WTC11 (cell line): Measurements from ENCODE around the gene NLRP3. TPM values are rescaled to one million over a fixed set of nuclear protein-coding genes. Genes with fewer than 3 reads are reported as not detected.
A peak's percentile ranks its signal among the peaks of the same experiment; 100 is the strongest.

Source experiments
- ATAC-seq: fragments of 200-7000 bp; cut with Tn5 transposase; 2 replicates; pipeline ENCODE4 v1.10.0; 2021; ENCODE audit warnings: mild to moderate bottlenecking, moderate library complexity
- CTCF ChIA-PET: fragments of 300-600 bp; sonication (Branson Sonifier 250); formaldehyde crosslinking; loops from one replicate; lab custom pipeline; 2021; ENCODE audit warnings: antibody characterized with exemption; lab: Charles Lee
- POLR2A ChIA-PET: fragments of 350-600 bp; sonication (Branson Sonifier 250); formaldehyde crosslinking; loops from one replicate; lab custom pipeline; 2021; ENCODE audit warnings: antibody characterized with exemption; lab: Charles Lee
- DNase-seq: peaks from one replicate; pipeline ENCODE4 v3.0.0; 2021; ENCODE audit warnings: low spot score
- H3K27ac Mint-ChIP-seq: 2 replicates; pipeline ENCODE4 v1.8.0; 2021; ENCODE audit warnings: mixed read lengths
- H3K27me3 Mint-ChIP-seq: 2 replicates; pipeline ENCODE4 v1.8.0; 2021; ENCODE audit warnings: low read depth, mild to moderate bottlenecking, moderate library complexity, mixed read lengths
- H3K36me3 Mint-ChIP-seq: 2 replicates; pipeline ENCODE4 v1.8.0; 2021; ENCODE audit warnings: mixed read lengths
- H3K4me1 Mint-ChIP-seq: 2 replicates; pipeline ENCODE4 v1.8.0; 2022; ENCODE audit warnings: mixed read lengths
- H3K4me3 Mint-ChIP-seq: 2 replicates; pipeline ENCODE4 v1.8.0; 2021; ENCODE audit warnings: mild to moderate bottlenecking, moderate library complexity, mixed read lengths
- H3K9me3 Mint-ChIP-seq: 2 replicates; pipeline ENCODE4 v1.8.0; 2021; ENCODE audit warnings: mixed read lengths
- ATF1 ChIP-seq: sonication (generic); formaldehyde crosslinking; IDR thresholded peaks from 2 replicates; pipeline ENCODE4 v1.8.1; 2023; ENCODE audit warnings: mild to moderate bottlenecking, moderate library complexity, missing genetic modification reagents
- FOXK1 ChIP-seq: sonication (generic); formaldehyde crosslinking; IDR thresholded peaks from 2 replicates; pipeline ENCODE4 v1.8.0; 2022; ENCODE audit warnings: mild to moderate bottlenecking, moderate library complexity, missing genetic modification reagents
- FOXP1 ChIP-seq: sonication (generic); formaldehyde crosslinking; IDR thresholded peaks from 2 replicates; pipeline ENCODE4 v1.8.0; 2022; ENCODE audit warnings: missing genetic modification reagents, mild to moderate bottlenecking, moderate library complexity, borderline replicate concordance
- HMGXB4 ChIP-seq: sonication (generic); formaldehyde crosslinking; IDR thresholded peaks from 2 replicates; pipeline ENCODE4 v1.8.1; 2023; ENCODE audit warnings: mild to moderate bottlenecking, moderate library complexity, missing genetic modification reagents
- MLX ChIP-seq: sonication (generic); formaldehyde crosslinking; IDR thresholded peaks from 2 replicates; pipeline ENCODE4 v1.8.1; 2023; ENCODE audit warnings: mild to moderate bottlenecking, missing genetic modification reagents, moderate library complexity
- ZBTB43 ChIP-seq: sonication (generic); formaldehyde crosslinking; IDR thresholded peaks from 2 replicates; pipeline ENCODE4 v1.8.1; 2023; ENCODE audit warnings: mild to moderate bottlenecking, missing genetic modification reagents
- ZNF317 ChIP-seq: sonication (generic); formaldehyde crosslinking; IDR thresholded peaks from 2 replicates; pipeline ENCODE4 v1.8.1; 2023; ENCODE audit warnings: low read depth, mild to moderate bottlenecking, moderate library complexity, missing genetic modification reagents, borderline replicate concordance
- total RNA-seq: library from RNA; stranded (reverse); gene quantifications from 3 replicates; pipeline ENCODE4 v1.2.3, GENCODE V29; 2021
- TF ChIP-seq, protein P1 (sequence below): sonication (generic); formaldehyde crosslinking; conservative IDR thresholded peaks from 2 replicates; pipeline ENCODE4 v1.8.1; 2023; ENCODE audit warnings: mild to moderate bottlenecking, low read depth, missing genetic modification reagents, moderate library complexity
- TF ChIP-seq, protein P2 (sequence below): sonication (generic); formaldehyde crosslinking; IDR thresholded peaks from 2 replicates; pipeline ENCODE4 v1.8.0; 2022; ENCODE audit warnings: mild to moderate bottlenecking, missing genetic modification reagents
- TF ChIP-seq, protein P3 (sequence below): sonication (generic); formaldehyde crosslinking; IDR thresholded peaks from 2 replicates; pipeline ENCODE4 v1.8.0; 2022; ENCODE audit warnings: missing genetic modification reagents

The NLRP3 gene
- total RNA-seq, 1 experiment from 2014 or later = 0.11 TPM

- ChIA-PET CTCF (interaction anchor here (1.1 to 2.1 kb wide), 2 partner anchors 10 to 78 kb away, joined by 3 to 12 read pairs; no protein-coding TSS in a partner anchor), POLR2A (no interaction called here)
- H3K36me3 Mint-ChIP-seq = no peaks in the 10 kb centered on the region
- TF ChIP-seq MLX (CRISPR knock-in tag) (no peak), FOXP1 (CRISPR knock-in tag) (0 out of 2 replicates have a peak, but pooled peaks have one; percentile 20)
- H3K27me3 Mint-ChIP-seq = peaks cover 2% of the 10 kb centered on the region; the same call in 1 of the 2 replicates
- H3K4me3 Mint-ChIP-seq = no peak overlapping the region
- no peak overlapping the region for H3K27ac Mint-ChIP-seq
- H3K9me3 Mint-ChIP-seq = no peaks in the 10 kb centered on the region
- DNase-seq (no peak), ATAC-seq (no peak)
- peaks cover 17% of the 10 kb centered on the region for H3K4me1 Mint-ChIP-seq
Observed at GRCh38 chr1:247451388-247452010, 35.5 kb downstream of the NLRP3 start.

DNA sequence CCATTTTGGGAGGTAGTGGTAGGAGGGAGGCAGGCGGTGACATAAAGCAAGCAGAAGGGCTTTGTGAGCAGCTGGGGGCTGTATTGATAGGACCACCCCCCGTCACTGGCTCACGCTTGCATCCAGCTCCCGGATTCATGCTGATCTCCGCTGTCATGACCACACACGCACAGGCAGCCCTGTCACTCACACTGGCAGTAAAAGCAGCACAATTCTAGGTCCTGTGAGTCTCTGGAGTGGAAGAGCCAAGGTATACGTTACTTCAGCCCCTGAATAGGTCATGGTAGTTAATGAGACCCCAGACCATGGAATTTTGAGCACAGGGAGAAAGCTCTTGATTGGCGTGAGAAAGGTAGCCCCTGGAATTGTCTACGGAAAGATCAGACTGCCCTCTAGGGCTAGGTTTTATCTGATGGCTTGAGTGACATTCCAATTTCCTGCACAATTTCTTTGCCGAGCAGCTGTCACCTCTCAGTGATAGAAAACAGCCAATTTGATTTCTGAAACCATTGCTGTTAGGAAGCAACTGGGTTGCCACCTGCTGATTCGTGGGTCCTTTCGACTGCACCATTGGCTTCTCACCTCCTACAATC lies 36.6 kb downstream of the NLRP3 start:
- Mint-ChIP-seq H3K27me3 (peaks cover 2% of the 10 kb centered on the region; the same call in 1 of the 2 replicates), H3K4me3 (no peak overlapping the region)
- no peak for ATAC-seq
- CTCF ChIA-PET = interaction anchor here (0.5 to 2.1 kb wide), 5 partner anchors 11 to 79 kb away, joined by 3 to 12 read pairs (median 3); no protein-coding TSS in a partner anchor
- TF ChIP-seq, protein P1, sequence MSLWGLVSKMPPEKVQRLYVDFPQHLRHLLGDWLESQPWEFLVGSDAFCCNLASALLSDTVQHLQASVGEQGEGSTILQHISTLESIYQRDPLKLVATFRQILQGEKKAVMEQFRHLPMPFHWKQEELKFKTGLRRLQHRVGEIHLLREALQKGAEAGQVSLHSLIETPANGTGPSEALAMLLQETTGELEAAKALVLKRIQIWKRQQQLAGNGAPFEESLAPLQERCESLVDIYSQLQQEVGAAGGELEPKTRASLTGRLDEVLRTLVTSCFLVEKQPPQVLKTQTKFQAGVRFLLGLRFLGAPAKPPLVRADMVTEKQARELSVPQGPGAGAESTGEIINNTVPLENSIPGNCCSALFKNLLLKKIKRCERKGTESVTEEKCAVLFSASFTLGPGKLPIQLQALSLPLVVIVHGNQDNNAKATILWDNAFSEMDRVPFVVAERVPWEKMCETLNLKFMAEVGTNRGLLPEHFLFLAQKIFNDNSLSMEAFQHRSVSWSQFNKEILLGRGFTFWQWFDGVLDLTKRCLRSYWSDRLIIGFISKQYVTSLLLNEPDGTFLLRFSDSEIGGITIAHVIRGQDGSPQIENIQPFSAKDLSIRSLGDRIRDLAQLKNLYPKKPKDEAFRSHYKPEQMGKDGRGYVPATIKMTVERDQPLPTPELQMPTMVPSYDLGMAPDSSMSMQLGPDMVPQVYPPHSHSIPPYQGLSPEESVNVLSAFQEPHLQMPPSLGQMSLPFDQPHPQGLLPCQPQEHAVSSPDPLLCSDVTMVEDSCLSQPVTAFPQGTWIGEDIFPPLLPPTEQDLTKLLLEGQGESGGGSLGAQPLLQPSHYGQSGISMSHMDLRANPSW = no peak
- no peak for TF ChIP-seq HMGXB4
- TF ChIP-seq, all 79 proteins: peak for 0
- H3K9me3 Mint-ChIP-seq = no peaks in the 10 kb centered on the region
- POLR2A ChIA-PET = no interaction called here
- no peaks in the 10 kb centered on the region for H3K36me3 Mint-ChIP-seq
- H3K27ac Mint-ChIP-seq = no peak overlapping the region
- peaks cover 13% of the 10 kb centered on the region for H3K4me1 Mint-ChIP-seq
- DNase-seq = no peak

- DNase-seq (no peak), ATAC-seq (no peak)
- no peaks in the 10 kb centered on the region for H3K36me3 Mint-ChIP-seq
- H3K27me3 Mint-ChIP-seq = peaks cover 2% of the 10 kb centered on the region; the same call in 1 of the 2 replicates
- H3K4me3 Mint-ChIP-seq = no peak overlapping the region
- peaks cover 13% of the 10 kb centered on the region for H3K4me1 Mint-ChIP-seq
- TF ChIP-seq, protein P2, sequence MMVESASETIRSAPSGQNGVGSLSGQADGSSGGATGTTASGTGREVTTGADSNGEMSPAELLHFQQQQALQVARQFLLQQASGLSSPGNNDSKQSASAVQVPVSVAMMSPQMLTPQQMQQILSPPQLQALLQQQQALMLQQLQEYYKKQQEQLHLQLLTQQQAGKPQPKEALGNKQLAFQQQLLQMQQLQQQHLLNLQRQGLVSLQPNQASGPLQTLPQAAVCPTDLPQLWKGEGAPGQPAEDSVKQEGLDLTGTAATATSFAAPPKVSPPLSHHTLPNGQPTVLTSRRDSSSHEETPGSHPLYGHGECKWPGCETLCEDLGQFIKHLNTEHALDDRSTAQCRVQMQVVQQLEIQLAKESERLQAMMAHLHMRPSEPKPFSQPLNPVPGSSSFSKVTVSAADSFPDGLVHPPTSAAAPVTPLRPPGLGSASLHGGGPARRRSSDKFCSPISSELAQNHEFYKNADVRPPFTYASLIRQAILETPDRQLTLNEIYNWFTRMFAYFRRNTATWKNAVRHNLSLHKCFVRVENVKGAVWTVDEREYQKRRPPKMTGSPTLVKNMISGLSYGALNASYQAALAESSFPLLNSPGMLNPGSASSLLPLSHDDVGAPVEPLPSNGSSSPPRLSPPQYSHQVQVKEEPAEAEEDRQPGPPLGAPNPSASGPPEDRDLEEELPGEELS (CRISPR knock-in tag) = no peak
- TF ChIP-seq ZNF317 (CRISPR knock-in tag) = no peak
- TF ChIP-seq FOXK1 (CRISPR knock-in tag) = no peak
- TF ChIP-seq ZBTB43 = no peak
- no peak for TF ChIP-seq FOXP1 (CRISPR knock-in tag)
- TF ChIP-seq, protein P3, sequence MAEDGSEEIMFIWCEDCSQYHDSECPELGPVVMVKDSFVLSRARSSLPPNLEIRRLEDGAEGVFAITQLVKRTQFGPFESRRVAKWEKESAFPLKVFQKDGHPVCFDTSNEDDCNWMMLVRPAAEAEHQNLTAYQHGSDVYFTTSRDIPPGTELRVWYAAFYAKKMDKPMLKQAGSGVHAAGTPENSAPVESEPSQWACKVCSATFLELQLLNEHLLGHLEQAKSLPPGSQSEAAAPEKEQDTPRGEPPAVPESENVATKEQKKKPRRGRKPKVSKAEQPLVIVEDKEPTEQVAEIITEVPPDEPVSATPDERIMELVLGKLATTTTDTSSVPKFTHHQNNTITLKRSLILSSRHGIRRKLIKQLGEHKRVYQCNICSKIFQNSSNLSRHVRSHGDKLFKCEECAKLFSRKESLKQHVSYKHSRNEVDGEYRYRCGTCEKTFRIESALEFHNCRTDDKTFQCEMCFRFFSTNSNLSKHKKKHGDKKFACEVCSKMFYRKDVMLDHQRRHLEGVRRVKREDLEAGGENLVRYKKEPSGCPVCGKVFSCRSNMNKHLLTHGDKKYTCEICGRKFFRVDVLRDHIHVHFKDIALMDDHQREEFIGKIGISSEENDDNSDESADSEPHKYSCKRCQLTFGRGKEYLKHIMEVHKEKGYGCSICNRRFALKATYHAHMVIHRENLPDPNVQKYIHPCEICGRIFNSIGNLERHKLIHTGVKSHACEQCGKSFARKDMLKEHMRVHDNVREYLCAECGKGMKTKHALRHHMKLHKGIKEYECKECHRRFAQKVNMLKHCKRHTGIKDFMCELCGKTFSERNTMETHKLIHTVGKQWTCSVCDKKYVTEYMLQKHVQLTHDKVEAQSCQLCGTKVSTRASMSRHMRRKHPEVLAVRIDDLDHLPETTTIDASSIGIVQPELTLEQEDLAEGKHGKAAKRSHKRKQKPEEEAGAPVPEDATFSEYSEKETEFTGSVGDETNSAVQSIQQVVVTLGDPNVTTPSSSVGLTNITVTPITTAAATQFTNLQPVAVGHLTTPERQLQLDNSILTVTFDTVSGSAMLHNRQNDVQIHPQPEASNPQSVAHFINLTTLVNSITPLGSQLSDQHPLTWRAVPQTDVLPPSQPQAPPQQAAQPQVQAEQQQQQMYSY (CRISPR knock-in tag) = no peak
- TF ChIP-seq ATF1 (CRISPR knock-in tag) = no peak
- H3K27ac Mint-ChIP-seq = no peak overlapping the region
- H3K9me3 Mint-ChIP-seq = no peaks in the 10 kb centered on the region
- ChIA-PET POLR2A (no interaction called here), CTCF (interaction anchor here (0.6 to 2.1 kb wide), 4 partner anchors 63 to 80 kb away, joined by 3 to 12 read pairs (median 6); no protein-coding TSS in a partner anchor)
Observed at GRCh38 chr1:247453245-247453644, 37.3 kb downstream of the NLRP3 start.
